ENCODE measurements around the gene PDX1.

Gene PDX1

DNA sequence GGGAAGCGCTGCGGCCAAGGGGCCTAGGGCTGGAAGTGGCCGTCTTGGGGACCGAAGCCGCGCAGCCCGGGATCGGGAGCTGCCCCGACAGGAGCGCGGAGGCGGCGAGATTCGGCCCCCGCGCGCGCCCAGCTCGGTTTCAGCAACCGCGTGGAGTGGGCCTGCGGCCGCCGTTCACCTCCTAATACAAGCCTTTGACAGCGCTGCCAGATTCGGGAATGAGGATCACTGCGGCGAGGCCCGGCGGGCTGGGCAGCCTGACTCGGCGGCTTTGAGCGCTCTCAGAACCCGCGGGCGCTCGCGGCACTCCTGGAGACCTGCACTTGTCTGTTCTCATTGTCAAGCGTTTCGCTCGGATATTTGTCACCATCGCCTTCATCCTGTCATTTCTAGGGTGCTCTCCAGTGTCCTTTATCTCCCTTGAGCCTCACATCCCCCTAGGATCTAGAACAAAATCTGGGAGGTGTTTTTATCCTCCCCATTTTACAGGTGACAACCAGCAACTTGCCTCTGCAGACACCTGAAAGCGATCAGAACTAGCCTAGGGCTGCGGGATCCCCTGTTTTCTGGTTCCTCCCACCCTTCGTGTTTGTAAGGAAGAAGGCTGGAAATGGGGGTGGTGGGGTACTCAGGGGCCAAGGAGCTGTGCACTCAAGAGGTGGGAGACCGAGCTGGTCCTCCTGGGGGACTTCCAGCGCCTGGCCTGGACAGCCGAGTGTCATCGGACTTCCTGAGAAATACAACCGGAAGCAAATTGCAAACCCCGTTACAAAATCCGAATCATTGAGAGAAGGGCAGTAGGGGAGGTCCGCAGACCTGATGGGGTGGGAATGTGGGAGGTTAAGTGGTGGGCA lies 50.8 kb downstream of the PDX1 start:
- no peak for DNase-seq (ENCODE audit: low spot score)

DNA sequence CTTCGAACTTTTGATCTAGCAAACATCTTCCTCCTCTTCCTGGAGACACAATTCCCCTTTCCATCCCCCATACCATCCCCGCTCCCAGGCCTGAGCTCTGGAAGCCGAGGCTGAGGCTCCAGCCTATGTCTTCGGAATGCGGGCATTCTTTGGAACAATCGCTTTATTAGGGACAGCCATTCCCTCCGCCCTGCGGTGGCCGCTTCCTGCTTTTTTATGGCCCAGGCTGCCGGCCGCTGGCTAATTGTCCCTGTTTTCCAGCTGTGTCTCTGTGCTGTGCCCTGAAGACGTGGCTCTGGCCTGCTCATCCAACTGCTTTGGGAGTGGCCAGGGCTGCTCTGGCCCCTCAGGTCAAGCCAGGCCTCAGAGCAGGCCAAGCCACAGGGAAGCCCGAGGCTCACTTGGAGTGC lies 51.4 kb downstream of the PDX1 start:
- no peak for DNase-seq (ENCODE audit: low spot score)

DNA sequence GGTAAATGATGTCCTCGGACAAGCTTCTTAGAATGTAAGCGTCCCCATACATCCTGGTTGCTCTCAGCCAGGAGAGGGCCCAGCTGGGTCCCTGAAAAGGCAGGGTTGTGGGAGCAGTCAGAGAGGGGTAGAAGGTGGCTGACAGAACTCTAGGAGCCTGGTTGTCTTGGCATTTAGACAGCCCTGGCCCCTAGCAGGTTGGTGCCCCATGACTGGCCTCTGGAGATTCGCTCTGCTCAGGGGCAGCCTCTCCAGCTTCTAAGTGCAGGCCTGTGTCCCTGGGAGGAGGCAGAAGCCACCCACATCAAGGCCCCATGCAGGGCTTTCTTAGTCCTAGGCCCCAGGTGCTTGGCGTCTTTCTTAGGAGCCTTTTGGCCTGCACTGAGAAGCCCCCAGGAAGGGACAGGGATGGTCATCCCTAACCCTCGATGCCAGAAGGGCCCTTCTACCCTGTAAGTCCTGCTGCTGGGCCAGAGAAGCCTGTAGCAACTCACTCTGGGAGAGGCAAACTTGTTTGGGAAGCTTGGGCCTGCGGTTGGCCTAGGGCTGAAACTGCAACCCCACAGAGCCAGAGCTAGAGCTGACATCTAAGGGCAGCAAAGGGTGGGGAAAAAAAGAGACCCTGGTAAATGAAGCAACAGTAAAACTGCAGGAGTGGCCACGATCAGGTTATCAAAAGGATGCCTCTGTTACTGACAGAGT lies 52.1 kb downstream of the PDX1 start:
- no peak for DNase-seq (ENCODE audit: low spot score)

DNA sequence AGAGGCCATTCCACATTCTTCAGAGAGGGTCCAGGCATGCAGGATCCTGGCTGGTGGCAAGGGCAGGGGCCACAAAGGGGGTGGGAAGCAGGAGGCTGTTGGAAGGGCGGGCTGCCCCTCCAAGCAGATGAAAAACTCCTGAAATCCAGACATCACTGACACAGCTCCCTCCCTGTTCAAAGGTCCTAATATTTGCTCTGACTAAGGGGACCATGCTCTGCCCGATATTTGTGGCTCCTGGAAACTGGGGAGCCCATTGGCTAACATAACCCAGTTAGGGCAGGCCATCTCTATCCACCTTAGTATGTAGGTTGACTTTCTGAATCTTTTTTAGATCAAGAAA lies 52.6 kb downstream of the PDX1 start:
- no peak for DNase-seq (ENCODE audit: low spot score)

- no peak for DNase-seq (ENCODE audit: low spot score)
Observed at GRCh38 chr13:27973291-27973690, 53.5 kb downstream of the PDX1 start.

DNA sequence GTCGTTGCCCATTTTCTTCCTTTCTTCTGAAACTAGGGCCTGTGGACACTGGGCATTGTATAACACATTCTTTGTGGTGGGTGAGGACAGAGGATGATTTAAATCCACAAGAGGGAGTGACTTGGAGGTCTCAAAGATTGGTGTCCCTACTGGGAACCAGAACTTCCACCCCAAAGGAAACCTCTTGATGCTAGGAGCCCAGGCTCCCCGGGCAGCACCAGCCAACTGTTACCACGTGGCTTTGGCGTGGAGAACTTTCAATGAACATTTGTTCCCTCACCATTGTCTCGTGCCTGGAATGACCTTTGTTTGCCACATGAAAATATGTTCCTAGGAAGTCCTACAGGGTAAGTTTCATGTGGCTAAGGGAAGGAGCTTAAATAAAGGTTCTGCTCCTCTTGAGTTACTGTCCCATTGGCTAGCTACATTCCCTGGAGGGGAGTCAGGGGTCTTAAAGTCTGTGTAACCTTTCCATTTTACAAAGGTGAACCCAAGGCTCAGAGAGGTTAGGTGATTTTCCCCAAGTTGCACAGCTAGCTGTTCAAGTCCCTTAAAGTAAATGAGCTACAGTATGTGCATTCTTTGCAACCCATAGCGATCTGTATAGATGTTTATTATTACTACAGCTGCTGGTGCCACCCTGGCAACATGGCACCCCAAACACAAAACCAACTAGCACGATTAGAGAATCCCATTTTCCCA lies 54.3 kb downstream of the PDX1 start:
- DNase-seq (ENCODE audit: low spot score), result no peak

Data from CD4-positive, alpha-beta T cell treated with Interleukin-6 at 100 ng/mL for 8 hours (primary cell).